Measurements from ENCODE around the gene C4A.

C4A gene

GRCh38 chr6:31966506-31966905, 15.4 kb upstream of the C4A start:
- Histone ChIP-seq H3K36me3 (ENCODE audit: low read depth) (peaks cover 70% of the 10 kb centered on the region), H3K4me1 (ENCODE audit: insufficient read depth, poor library complexity, severe bottlenecking) (peaks cover 5% of the 10 kb centered on the region), H3K4me3 (ENCODE audit: severe bottlenecking) (no peak overlapping the region), H3K9me3 (ENCODE audit: severe bottlenecking) (no peaks in the 10 kb centered on the region), H3K27me3 (ENCODE audit: insufficient read depth, poor library complexity, severe bottlenecking) (no peaks in the 10 kb centered on the region), H3K27ac (ENCODE audit: poor library complexity, severe bottlenecking) (no peak overlapping the region)
- TF ChIP-seq CTCF (IDR thresholded peaks at IDR 0.05; ENCODE audit: poor library complexity, severe bottlenecking), result no peak
- ATAC-seq (ENCODE audit: low read depth), result no peak
- DNase-seq (ENCODE audit: low spot score), result no peak

- no peak for DNase-seq (ENCODE audit: low spot score)
- no peak overlapping the region for H3K4me3 ChIP-seq (ENCODE audit: severe bottlenecking)
- ATAC-seq (ENCODE audit: low read depth), result no peak
- no peak for TF ChIP-seq CTCF (IDR thresholded peaks at IDR 0.05; ENCODE audit: poor library complexity, severe bottlenecking)
- H3K9me3 ChIP-seq (ENCODE audit: severe bottlenecking), result no peaks in the 10 kb centered on the region
- H3K27ac ChIP-seq (ENCODE audit: poor library complexity, severe bottlenecking), result no peak overlapping the region
- H3K4me1 ChIP-seq (ENCODE audit: insufficient read depth, poor library complexity, severe bottlenecking), result peaks cover 5% of the 10 kb centered on the region
- peaks cover 63% of the 10 kb centered on the region for H3K36me3 ChIP-seq (ENCODE audit: low read depth)
- H3K27me3 ChIP-seq (ENCODE audit: insufficient read depth, poor library complexity, severe bottlenecking), result no peaks in the 10 kb centered on the region
Measured at GRCh38 chr6:31966997-31967925, 14.6 kb upstream of the C4A start.

GRCh38 chr6:31967926-31968320, 13.9 kb upstream of the C4A start:
- H3K27ac ChIP-seq (ENCODE audit: poor library complexity, severe bottlenecking), result no peak overlapping the region
- peaks cover 5% of the 10 kb centered on the region for H3K4me1 ChIP-seq (ENCODE audit: insufficient read depth, poor library complexity, severe bottlenecking)
- H3K27me3 ChIP-seq (ENCODE audit: insufficient read depth, poor library complexity, severe bottlenecking), result no peaks in the 10 kb centered on the region
- H3K4me3 ChIP-seq (ENCODE audit: severe bottlenecking), result no peak overlapping the region
- peaks cover 57% of the 10 kb centered on the region for H3K36me3 ChIP-seq (ENCODE audit: low read depth)
- TF ChIP-seq CTCF (IDR thresholded peaks at IDR 0.05; ENCODE audit: poor library complexity, severe bottlenecking), result no peak
- no peak for DNase-seq (ENCODE audit: low spot score)
- no peak for ATAC-seq (ENCODE audit: low read depth)
- H3K9me3 ChIP-seq (ENCODE audit: severe bottlenecking), result no peaks in the 10 kb centered on the region

- no peak for ATAC-seq (ENCODE audit: low read depth)
- TF ChIP-seq CTCF (IDR thresholded peaks at IDR 0.05; ENCODE audit: poor library complexity, severe bottlenecking), result no peak
- H3K36me3 ChIP-seq (ENCODE audit: low read depth), result peaks cover 53% of the 10 kb centered on the region
Measured at GRCh38 chr6:31968326-31968725, 13.5 kb upstream of the C4A start.

More at GRCh38 chr6:31968326-31968725, 13.5 kb upstream of the C4A start:
- Histone ChIP-seq H3K27ac (ENCODE audit: poor library complexity, severe bottlenecking) (no peak overlapping the region), H3K9me3 (ENCODE audit: severe bottlenecking) (no peaks in the 10 kb centered on the region), H3K4me1 (ENCODE audit: insufficient read depth, poor library complexity, severe bottlenecking) (peaks cover 5% of the 10 kb centered on the region), H3K4me3 (ENCODE audit: severe bottlenecking) (no peak overlapping the region), H3K27me3 (ENCODE audit: insufficient read depth, poor library complexity, severe bottlenecking) (no peaks in the 10 kb centered on the region)
- no peak for DNase-seq (ENCODE audit: low spot score)
